HEK293T (cell line): Measurements from ENCODE around the gene SEMA5A.

Experiments used
- CTCF ChIA-PET: fragments of 350-600 bp; formaldehyde crosslinking; extraction: SDS; loops from one replicate; lab custom pipeline; 2021; ENCODE audit warnings: antibody characterized with exemption, inconsistent platforms; lab: Yijun Ruan, JAX
- POLR2A ChIA-PET: fragments of 350-600 bp; formaldehyde crosslinking; extraction: SDS; loops from one replicate; lab custom pipeline; 2020; ENCODE audit warnings: antibody characterized with exemption, inconsistent platforms; lab: Yijun Ruan, JAX
- DNase-seq: peaks from one replicate; pipeline ENCODE4 v3.0.0; 2012; ENCODE audit warnings: mixed read lengths; ENCODE audit errors: extremely low spot score
- ARNT ChIP-seq: fragments of 450-650 bp; IDR thresholded peaks from 2 replicates; pipeline ENCODE4 v1.6.1; 2017; ENCODE audit warnings: mild to moderate bottlenecking
- BHLHE40 ChIP-seq: fragments of 450-650 bp; IDR thresholded peaks from 2 replicates; pipeline ENCODE4 v1.6.1; 2016; ENCODE audit warnings: mild to moderate bottlenecking, moderate library complexity, borderline replicate concordance
- CTBP1 ChIP-seq: fragments of 450-650 bp; IDR thresholded peaks from 2 replicates; pipeline ENCODE4 v1.6.1; 2016; ENCODE audit warnings: borderline replicate concordance
- ELF4 ChIP-seq: fragments of 450-650 bp; IDR thresholded peaks from 2 replicates; pipeline ENCODE4 v1.6.1; 2017; ENCODE audit warnings: antibody characterized with exemption
- FOXA1 ChIP-seq: fragments of 450-650 bp; IDR thresholded peaks from 2 replicates; pipeline ENCODE4 v1.6.1; 2016; ENCODE audit warnings: mild to moderate bottlenecking
- FOXK2 ChIP-seq: fragments of 450-650 bp; IDR thresholded peaks from 2 replicates; pipeline ENCODE4 v1.6.1; 2016; ENCODE audit warnings: mild to moderate bottlenecking
- FOXM1 ChIP-seq: fragments of 450-650 bp; IDR thresholded peaks from 2 replicates; pipeline ENCODE4 v1.6.1; 2017; ENCODE audit warnings: mild to moderate bottlenecking, borderline replicate concordance
- HDGF ChIP-seq: fragments of 450-650 bp; IDR thresholded peaks from 2 replicates; pipeline ENCODE4 v1.6.1; 2017; ENCODE audit warnings: antibody characterized with exemption, borderline replicate concordance
- L3MBTL2 ChIP-seq: fragments of 450-650 bp; conservative IDR thresholded peaks from 2 replicates; pipeline ENCODE4 v1.6.1; 2016; ENCODE audit warnings: mild to moderate bottlenecking
- LEF1 ChIP-seq: fragments of 450-650 bp; IDR thresholded peaks from 2 replicates; pipeline ENCODE4 v1.6.1; 2017; ENCODE audit warnings: mild to moderate bottlenecking, borderline replicate concordance
- NFRKB ChIP-seq: fragments of 450-650 bp; IDR thresholded peaks from 2 replicates; pipeline ENCODE4 v1.6.1; 2016; ENCODE audit warnings: mild to moderate bottlenecking, moderate library complexity
- SP1 ChIP-seq: fragments of 450-650 bp; IDR thresholded peaks from 2 replicates; pipeline ENCODE4 v1.6.1; 2017
- SUZ12 ChIP-seq: fragments of 450-650 bp; IDR thresholded peaks from 2 replicates; pipeline ENCODE4 v1.6.1; 2016; ENCODE audit warnings: mild to moderate bottlenecking
- TARDBP ChIP-seq: fragments of 450-650 bp; IDR thresholded peaks from 2 replicates; pipeline ENCODE4 v1.6.1; 2016
- ZNF384 ChIP-seq: fragments of 450-650 bp; IDR thresholded peaks from 2 replicates; pipeline ENCODE4 v1.6.1; 2016
- TF ChIP-seq, protein P1 (sequence below): fragments of 450-650 bp; IDR thresholded peaks from 2 replicates; pipeline ENCODE4 v1.6.1; 2016

The SEMA5A gene

GRCh38 chr5:9222054-9222976, 323.6 kb downstream of the SEMA5A start:
- TF ChIP-seq HDGF, result no peak
- TF ChIP-seq, protein P1, sequence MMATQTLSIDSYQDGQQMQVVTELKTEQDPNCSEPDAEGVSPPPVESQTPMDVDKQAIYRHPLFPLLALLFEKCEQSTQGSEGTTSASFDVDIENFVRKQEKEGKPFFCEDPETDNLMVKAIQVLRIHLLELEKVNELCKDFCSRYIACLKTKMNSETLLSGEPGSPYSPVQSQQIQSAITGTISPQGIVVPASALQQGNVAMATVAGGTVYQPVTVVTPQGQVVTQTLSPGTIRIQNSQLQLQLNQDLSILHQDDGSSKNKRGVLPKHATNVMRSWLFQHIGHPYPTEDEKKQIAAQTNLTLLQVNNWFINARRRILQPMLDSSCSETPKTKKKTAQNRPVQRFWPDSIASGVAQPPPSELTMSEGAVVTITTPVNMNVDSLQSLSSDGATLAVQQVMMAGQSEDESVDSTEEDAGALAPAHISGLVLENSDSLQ, result no peak
- no peak for TF ChIP-seq NFRKB
- no peak for TF ChIP-seq BHLHE40
- TF ChIP-seq L3MBTL2, result no peak
- TF ChIP-seq SUZ12, result no peak
- TF ChIP-seq ELF4, result no peak
- TF ChIP-seq TARDBP, result no peak
- no peak for TF ChIP-seq SP1
- no peak for TF ChIP-seq FOXK2
- no peak for TF ChIP-seq ARNT
- no peak for TF ChIP-seq FOXM1
- no peak for TF ChIP-seq FOXA1
- TF ChIP-seq ZNF384, result no peak
- TF ChIP-seq CTBP1, result no peak
- CTCF ChIA-PET, result no interaction called here
- POLR2A ChIA-PET, result no interaction called here
- DNase-seq, result no peak

- ChIA-PET POLR2A (no interaction called here), CTCF (no interaction called here)
- DNase-seq, result no peak
- no peak for TF ChIP-seq LEF1
- no peak for TF ChIP-seq HDGF
- TF ChIP-seq L3MBTL2, result no peak
- TF ChIP-seq ARNT, result no peak
- no peak for TF ChIP-seq TARDBP
- TF ChIP-seq SUZ12, result no peak
These were observed 327.5 kb downstream of the SEMA5A start for GRCh38 chr5:9218358-9218757.

DNA sequence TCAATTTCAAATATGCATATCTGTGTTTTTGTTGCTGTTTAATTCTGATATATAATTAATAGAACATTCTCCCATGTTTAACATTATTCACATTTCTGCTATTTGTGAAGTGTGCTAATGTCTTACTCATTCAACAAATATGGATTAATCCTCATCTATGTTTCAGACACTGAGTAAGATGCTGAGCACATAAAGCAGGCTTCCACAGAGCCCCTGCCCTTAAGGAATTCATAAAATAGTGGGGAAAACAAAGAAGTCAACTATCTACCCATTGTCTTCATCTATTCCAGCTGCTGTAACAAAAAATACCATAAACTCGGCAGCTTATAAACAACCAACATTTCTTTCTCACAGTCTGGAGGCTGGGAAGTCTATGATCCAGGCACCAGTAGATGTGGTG, 333.3 kb downstream of the SEMA5A start:
- no peak for DNase-seq
- ChIA-PET POLR2A (no interaction called here), CTCF (no interaction called here)
- TF ChIP-seq ARNT (no peak), FOXA1 (no peak), NFRKB (no peak), BHLHE40 (no peak), TARDBP (no peak), CTBP1 (no peak), ELF4 (no peak), SUZ12 (no peak), L3MBTL2 (no peak), HDGF (no peak), FOXK2 (no peak), FOXM1 (no peak), LEF1 (no peak)
- TF ChIP-seq, protein P1, result no peak

DNA sequence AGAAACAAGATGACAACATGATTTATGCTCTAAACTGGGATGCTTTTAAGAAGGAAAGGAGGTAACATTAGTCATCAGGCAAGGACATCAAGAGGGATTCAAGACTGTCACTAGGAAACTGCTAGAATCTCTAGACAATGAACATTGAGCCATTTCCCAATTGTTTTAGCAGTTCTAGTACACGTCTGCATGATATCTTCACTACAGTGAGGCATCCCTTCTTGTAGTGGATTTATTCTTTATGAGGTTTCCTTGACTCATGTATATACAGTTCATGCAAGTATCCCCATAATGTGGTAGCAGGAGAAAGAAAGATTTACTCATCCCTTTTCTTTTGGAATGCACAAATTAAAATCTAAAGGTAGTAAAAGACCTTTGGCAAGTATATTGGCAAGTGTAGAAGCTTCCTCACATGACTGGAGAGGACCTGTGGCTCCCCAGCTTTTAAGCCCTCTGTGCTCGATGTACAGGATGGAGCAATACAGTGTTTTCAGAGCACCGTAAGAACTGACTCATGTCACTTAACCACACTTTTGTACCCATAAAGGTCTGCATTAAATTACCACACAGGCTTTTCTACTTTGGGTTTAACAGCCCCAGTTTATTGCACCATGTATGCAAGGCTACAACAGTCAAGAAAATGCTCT, 335.9 kb downstream of the SEMA5A start:
- ChIA-PET CTCF (interaction anchor here (0.8 kb wide), 1 partner anchor 1323 kb away, joined by 4 read pairs; no protein-coding TSS in a partner anchor), POLR2A (no interaction called here)
- DNase-seq, result no peak
- TF ChIP-seq FOXK2 (no peak), BHLHE40 (no peak), LEF1 (no peak), TARDBP (no peak)

DNA sequence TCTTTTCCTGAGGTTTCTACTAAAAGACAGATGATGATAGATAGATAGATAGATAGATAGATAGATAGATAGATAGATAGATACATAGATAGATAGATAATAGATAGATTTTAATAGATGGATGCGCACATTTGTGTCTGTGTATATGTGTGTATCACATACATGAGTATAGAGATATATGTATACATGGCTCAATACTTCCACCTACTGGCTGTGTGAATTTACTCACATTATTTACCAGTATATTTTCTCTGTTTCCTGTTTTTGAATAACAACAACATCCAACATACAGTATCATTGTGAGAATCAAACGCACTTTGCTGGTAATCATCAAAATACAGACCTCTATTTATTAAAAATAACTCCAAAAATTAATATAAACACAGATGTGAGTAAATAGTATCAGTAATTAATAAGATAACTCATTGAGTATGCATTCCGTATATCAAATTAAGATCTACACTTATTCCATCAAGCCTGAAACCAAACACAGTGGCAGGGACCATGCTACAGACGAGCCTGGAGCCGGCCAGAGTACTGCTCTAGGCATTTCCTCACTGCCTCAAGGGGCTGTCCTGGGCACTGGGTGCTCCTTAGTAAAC, 338.0 kb downstream of the SEMA5A start:
- TF ChIP-seq, protein P1, result no peak
- TF ChIP-seq ZNF384 (no peak), ARNT (no peak), FOXA1 (no peak), FOXK2 (no peak), NFRKB (no peak), SUZ12 (no peak), BHLHE40 (no peak), ELF4 (no peak), L3MBTL2 (no peak), FOXM1 (no peak), CTBP1 (no peak), SP1 (no peak), HDGF (no peak)
- POLR2A ChIA-PET, result no interaction called here

GRCh38 chr5:9202636-9203035, 343.2 kb downstream of the SEMA5A start:
- CTCF ChIA-PET, result no interaction called here
- POLR2A ChIA-PET, result no interaction called here
- no peak for DNase-seq
- TF ChIP-seq, protein P1, result no peak
- no peak for TF ChIP-seq SUZ12
- TF ChIP-seq L3MBTL2, result no peak
- no peak for TF ChIP-seq HDGF
- TF ChIP-seq LEF1, result no peak
- TF ChIP-seq FOXM1, result no peak
- TF ChIP-seq TARDBP, result no peak
- TF ChIP-seq ELF4, result no peak
- TF ChIP-seq SP1, result no peak

More for the DNA sequence above, 338.0 kb downstream of the SEMA5A start:
- CTCF ChIA-PET, result interaction anchor here (0.7 to 1.3 kb wide), 2 partner anchors 271 to 1280 kb away, joined by 3 to 8 read pairs; no protein-coding TSS in a partner anchor
- DNase-seq, result no peak
